Endothelial cell (in vitro differentiated cells): ENCODE data around the gene UBE3A. TPM values are rescaled to one million over a fixed set of nuclear protein-coding genes. Genes with fewer than 3 reads are reported as not detected.
A peak's percentile ranks its signal among the peaks of the same experiment; 100 is the strongest.

Experiments used
- DNase-seq: peaks from one replicate; pipeline ENCODE4 v3.0.0; 2021; ENCODE audit warnings: low spot score
- H3K27ac Mint-ChIP-seq: one replicate; pipeline ENCODE4 v1.8.0; 2021; ENCODE audit warnings: mixed read lengths, inconsistent platforms; ENCODE audit not compliant: unreplicated experiment
- H3K27me3 Mint-ChIP-seq: one replicate; pipeline ENCODE4 v1.8.0; 2021; ENCODE audit warnings: mild to moderate bottlenecking, moderate library complexity, mixed read lengths, inconsistent platforms; ENCODE audit not compliant: unreplicated experiment
- H3K36me3 Mint-ChIP-seq: one replicate; pipeline ENCODE4 v1.8.0; 2021; ENCODE audit warnings: mild to moderate bottlenecking, low read depth, mixed read lengths, inconsistent platforms; ENCODE audit not compliant: unreplicated experiment
- H3K4me1 Mint-ChIP-seq: one replicate; pipeline ENCODE4 v1.8.0; 2021; ENCODE audit warnings: mild to moderate bottlenecking, mixed read lengths, inconsistent platforms; ENCODE audit not compliant: unreplicated experiment
- H3K4me3 Mint-ChIP-seq: one replicate; pipeline ENCODE4 v1.8.0; 2021; ENCODE audit warnings: mild to moderate bottlenecking, mixed read lengths, inconsistent platforms; ENCODE audit not compliant: unreplicated experiment
- H3K9me3 Mint-ChIP-seq: one replicate; pipeline ENCODE4 v1.8.0; 2021; ENCODE audit warnings: mixed read lengths, inconsistent platforms; ENCODE audit not compliant: unreplicated experiment
- total RNA-seq: library from RNA; stranded (reverse); fragmentation: NEBNext Ultra II Directional; extraction: Animal tissue kit (Norgen Biotek cat#: 25700); gene quantifications from one replicate; pipeline ENCODE4 v1.2.1, GENCODE V29; 2021; ENCODE audit not compliant: unreplicated experiment
- TF ChIP-seq, protein P1 (sequence below): fragments of 200-600 bp; sonication (generic); IDR thresholded peaks from one replicate; pipeline ENCODE4 v1.5.0; 2021; ENCODE audit warnings: antibody characterized with exemption; ENCODE audit not compliant: unreplicated experiment

The UBE3A gene
- total RNA-seq, 1 donor from 2014 or later, result 102 TPM

GRCh38 chr15:25335279-25335678, 103.5 kb downstream of the UBE3A start:
- H3K27me3 Mint-ChIP-seq, result peaks cover 3% of the 10 kb centered on the region
- TF ChIP-seq, protein P1, sequence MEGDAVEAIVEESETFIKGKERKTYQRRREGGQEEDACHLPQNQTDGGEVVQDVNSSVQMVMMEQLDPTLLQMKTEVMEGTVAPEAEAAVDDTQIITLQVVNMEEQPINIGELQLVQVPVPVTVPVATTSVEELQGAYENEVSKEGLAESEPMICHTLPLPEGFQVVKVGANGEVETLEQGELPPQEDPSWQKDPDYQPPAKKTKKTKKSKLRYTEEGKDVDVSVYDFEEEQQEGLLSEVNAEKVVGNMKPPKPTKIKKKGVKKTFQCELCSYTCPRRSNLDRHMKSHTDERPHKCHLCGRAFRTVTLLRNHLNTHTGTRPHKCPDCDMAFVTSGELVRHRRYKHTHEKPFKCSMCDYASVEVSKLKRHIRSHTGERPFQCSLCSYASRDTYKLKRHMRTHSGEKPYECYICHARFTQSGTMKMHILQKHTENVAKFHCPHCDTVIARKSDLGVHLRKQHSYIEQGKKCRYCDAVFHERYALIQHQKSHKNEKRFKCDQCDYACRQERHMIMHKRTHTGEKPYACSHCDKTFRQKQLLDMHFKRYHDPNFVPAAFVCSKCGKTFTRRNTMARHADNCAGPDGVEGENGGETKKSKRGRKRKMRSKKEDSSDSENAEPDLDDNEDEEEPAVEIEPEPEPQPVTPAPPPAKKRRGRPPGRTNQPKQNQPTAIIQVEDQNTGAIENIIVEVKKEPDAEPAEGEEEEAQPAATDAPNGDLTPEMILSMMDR, result no peak
- no peaks in the 10 kb centered on the region for H3K4me1 Mint-ChIP-seq
- H3K36me3 Mint-ChIP-seq, result peaks cover 39% of the 10 kb centered on the region
- peak overlapping the region; percentile 12 for H3K27ac Mint-ChIP-seq
- no peaks in the 10 kb centered on the region for H3K9me3 Mint-ChIP-seq
- peak overlapping the region; percentile 21 for H3K4me3 Mint-ChIP-seq
- no peak for DNase-seq

GRCh38 chr15:25333049-25333448, 105.8 kb downstream of the UBE3A start:
- Mint-ChIP-seq H3K4me1 (no peaks in the 10 kb centered on the region), H3K27ac (no peak overlapping the region), H3K9me3 (no peaks in the 10 kb centered on the region), H3K27me3 (peaks cover 4% of the 10 kb centered on the region), H3K36me3 (peaks cover 36% of the 10 kb centered on the region), H3K4me3 (no peak overlapping the region)
- no peak for DNase-seq
- TF ChIP-seq, protein P1, result no peak

- no peak overlapping the region for H3K4me3 Mint-ChIP-seq
- H3K36me3 Mint-ChIP-seq, result peaks cover 36% of the 10 kb centered on the region
- no peak for DNase-seq
- H3K27ac Mint-ChIP-seq, result no peak overlapping the region
- H3K9me3 Mint-ChIP-seq, result no peaks in the 10 kb centered on the region
- peaks cover 4% of the 10 kb centered on the region for H3K27me3 Mint-ChIP-seq
- no peaks in the 10 kb centered on the region for H3K4me1 Mint-ChIP-seq
- TF ChIP-seq, protein P1, result no peak
These were observed 106.5 kb downstream of the UBE3A start for GRCh38 chr15:25332306-25332705.

DNA sequence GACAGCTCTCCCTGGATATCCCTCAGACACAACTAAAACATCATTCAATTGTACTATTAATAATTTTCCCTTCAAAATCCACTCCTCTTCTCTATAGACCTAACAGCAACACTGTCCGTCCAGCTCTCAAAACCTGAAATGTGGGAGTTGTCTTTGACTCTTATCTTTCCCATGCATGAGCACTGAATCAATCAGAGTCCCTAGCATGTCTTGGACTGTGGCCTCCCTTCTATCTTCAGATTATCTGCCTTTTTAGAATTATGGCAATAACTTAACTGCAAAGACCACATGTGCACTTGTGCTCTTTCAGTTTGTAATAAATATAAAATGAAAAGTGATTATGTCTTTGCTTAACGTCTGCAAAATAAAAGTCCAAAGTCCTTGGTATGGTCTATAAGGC, 107.0 kb downstream of the UBE3A start:
- peaks cover 4% of the 10 kb centered on the region for H3K27me3 Mint-ChIP-seq
- H3K4me1 Mint-ChIP-seq, result no peaks in the 10 kb centered on the region
- no peaks in the 10 kb centered on the region for H3K9me3 Mint-ChIP-seq
- no peak overlapping the region for H3K27ac Mint-ChIP-seq
- no peak overlapping the region for H3K4me3 Mint-ChIP-seq
- TF ChIP-seq, protein P1, result no peak
- H3K36me3 Mint-ChIP-seq, result peaks cover 34% of the 10 kb centered on the region
- no peak for DNase-seq

DNA sequence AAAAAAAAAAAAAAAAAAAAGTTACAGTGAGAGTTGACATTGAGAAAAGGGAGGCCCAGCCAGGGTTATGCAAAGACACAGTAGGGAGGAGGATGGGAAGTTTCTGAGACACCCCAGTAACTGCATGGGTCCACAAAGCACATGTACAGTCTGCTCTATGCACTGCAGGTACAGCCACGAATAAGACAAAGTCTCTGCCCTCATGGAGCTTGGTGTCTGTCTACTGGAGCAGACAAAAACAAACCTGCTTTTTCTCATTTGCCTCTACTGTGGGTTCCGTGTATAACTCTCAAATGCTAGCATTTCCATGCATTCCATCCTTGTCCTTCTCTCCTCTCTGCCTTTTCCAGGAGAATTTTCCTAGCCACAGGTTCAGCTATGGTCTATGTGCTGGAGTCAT, 107.4 kb downstream of the UBE3A start:
- Mint-ChIP-seq H3K36me3 (peaks cover 30% of the 10 kb centered on the region), H3K9me3 (no peaks in the 10 kb centered on the region), H3K4me3 (no peak overlapping the region), H3K4me1 (no peaks in the 10 kb centered on the region), H3K27me3 (peaks cover 4% of the 10 kb centered on the region), H3K27ac (no peak overlapping the region)
- TF ChIP-seq, protein P1, result no peak
- DNase-seq, result no peak
